ENCODE data around the gene HOXA11.

Gene HOXA11

DNA sequence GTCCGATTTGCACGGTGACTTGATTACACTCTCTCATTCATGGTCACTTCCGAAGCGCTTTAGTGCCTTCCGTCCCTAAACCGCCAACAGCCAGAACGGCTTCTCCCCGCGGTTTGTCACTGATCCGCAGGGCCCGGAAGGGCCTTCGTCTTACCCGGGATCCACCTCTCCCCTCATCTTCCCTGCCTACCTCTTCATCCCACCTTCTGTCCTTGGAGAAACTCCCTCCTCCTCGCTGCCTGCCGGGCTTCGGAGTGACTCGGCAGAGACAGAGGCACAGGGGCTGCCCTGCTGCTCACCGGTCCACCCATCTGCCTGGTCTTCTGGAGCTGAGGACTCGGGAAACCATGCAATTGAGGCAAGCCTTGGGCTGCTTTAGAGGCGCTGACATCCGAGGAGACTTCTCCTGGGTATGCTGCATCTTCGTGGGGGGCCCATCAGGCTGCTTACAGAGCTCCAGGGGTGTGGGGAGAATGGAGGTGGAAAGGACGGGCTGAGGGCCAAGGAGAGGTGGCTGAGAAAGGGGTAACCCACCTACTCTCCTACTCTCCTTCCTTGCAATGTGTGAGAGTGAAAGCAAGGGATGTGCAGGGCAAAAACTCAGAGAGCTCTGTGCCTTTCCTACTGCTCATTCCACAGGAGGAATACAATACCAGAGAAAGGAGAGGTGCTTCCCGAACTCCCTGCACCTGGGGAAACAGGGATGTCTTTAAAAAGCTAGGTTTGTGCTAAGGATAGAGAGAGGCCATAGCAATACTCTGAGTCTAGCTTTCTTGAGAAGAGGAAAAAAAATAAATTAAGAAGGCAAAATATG is 1.0 kb upstream of the HOXA11 start:
- no peak overlapping the region for H2BK15ac ChIP-seq (ENCODE audit: low read depth, poor library complexity, severe bottlenecking)
- peak overlapping the region in 1 of 2 experiments; percentile 81 for H3K23ac ChIP-seq (ENCODE audit: low read length in 2 of 2)
- 7% methylated on average over 23 of the region's 24 CpGs for WGBS
- no peak overlapping the region for H2BK120ac ChIP-seq (ENCODE audit: low read depth, low read length)
- H3K27me3 ChIP-seq (ENCODE audit: control insufficient read depth in 1 of 2, insufficient read depth in 1 of 2, low read length in 2 of 2) = peaks cover 9 to 30% of the 10 kb centered on the region in 2 experiments
- H4K8ac ChIP-seq (ENCODE audit: low read length) = no peak overlapping the region
- peaks cover 6 to 13% of the 10 kb centered on the region in 2 experiments for H3K36me3 ChIP-seq (ENCODE audit: control insufficient read depth in 1 of 2, insufficient read depth in 2 of 2, low read depth in 1 of 2, low read length in 2 of 2)
- H3K4ac ChIP-seq (ENCODE audit: low read depth in 1 of 2, low read length in 2 of 2) = no peak overlapping the region
- DNase-seq = peak; percentile 9
- H3K4me1 ChIP-seq (ENCODE audit: control insufficient read depth, insufficient read depth, low read depth, low read length) = peaks cover 18% of the 10 kb centered on the region
- peaks cover 3% of the 10 kb centered on the region for H3K79me1 ChIP-seq (replicated peaks; ENCODE audit: low read length, poor library complexity, severe bottlenecking)
- peak overlapping the region; percentile 45 for H2AK5ac ChIP-seq (ENCODE audit: low read length, severe bottlenecking)
- no peak overlapping the region for H2AFZ ChIP-seq (ENCODE audit: low read depth, low read length)
- H3K4me2 ChIP-seq (ENCODE audit: low read length, poor library complexity, severe bottlenecking) = peak overlapping the region; percentile 92
- H3K4me3 ChIP-seq (ENCODE audit: insufficient read depth in 1 of 2, low read depth in 1 of 2, low read length in 2 of 2) = peak overlapping the region; percentile 56 to 84
- no peak overlapping the region for H3K14ac ChIP-seq (ENCODE audit: low read length in 2 of 2)
- H2BK12ac ChIP-seq (ENCODE audit: low read length in 2 of 2) = no peak overlapping the region
- H3K27ac ChIP-seq (ENCODE audit: low read length, poor library complexity, severe bottlenecking) = peak overlapping the region; percentile 69
- peak overlapping the region; percentile 94 for H3K9ac ChIP-seq (ENCODE audit: low read length)
- no peak overlapping the region for H4K91ac ChIP-seq (ENCODE audit: low read length)
- no peaks in the 10 kb centered on the region for H3K9me3 ChIP-seq (ENCODE audit: control insufficient read depth, low read length)
- peak overlapping the region in 1 of 2 experiments; percentile 28 for H3K18ac ChIP-seq (ENCODE audit: low read depth in 1 of 2, low read length in 2 of 2)
- H2BK5ac ChIP-seq (ENCODE audit: low read depth, low read length, poor library complexity, severe bottlenecking) = peak overlapping the region; percentile 48

DNA sequence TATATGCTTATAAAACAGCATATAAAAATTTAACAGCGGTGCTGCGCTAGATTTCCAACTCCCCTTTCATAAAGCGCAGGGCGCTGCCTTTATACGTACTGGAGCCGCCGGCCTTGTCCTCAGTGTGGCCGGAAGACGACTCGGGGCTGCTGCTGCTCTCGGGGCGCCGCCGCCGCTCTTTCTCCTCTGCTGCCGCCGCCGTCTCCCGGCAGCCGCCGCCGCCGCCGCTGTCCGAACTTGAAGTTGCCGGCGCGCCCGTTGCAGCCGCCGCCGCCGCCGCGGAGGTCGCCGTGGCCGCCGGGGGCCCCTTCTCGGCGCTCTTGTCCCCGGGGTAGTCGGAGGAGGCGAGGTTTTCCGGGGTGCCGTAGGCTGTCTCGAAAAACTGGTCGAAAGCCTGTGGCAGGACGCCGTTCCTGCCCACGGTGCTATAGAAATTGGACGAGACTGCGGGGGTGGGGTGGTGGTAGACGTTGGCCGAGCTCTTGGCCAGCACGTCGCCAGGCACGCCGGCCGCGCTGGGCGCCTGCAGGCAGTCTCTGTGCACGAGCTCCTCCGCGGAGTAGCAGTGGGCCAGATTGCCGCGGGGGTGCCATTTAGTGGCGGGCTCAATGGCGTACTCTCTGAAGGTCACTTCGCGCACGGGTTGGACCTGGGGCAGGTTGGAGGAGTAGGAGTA is 557 bp downstream of the HOXA11 start:
- H3K4me1 ChIP-seq (ENCODE audit: control insufficient read depth, insufficient read depth, low read depth, low read length) = peaks cover 23% of the 10 kb centered on the region
- peak overlapping the region; percentile 74 for H2BK5ac ChIP-seq (ENCODE audit: low read depth, low read length, poor library complexity, severe bottlenecking)
- no peak overlapping the region for H2BK15ac ChIP-seq (ENCODE audit: low read depth, poor library complexity, severe bottlenecking)
- H3K18ac ChIP-seq (ENCODE audit: low read depth in 1 of 2, low read length in 2 of 2) = peak overlapping the region in 1 of 2 experiments; percentile 28
- H3K23ac ChIP-seq (ENCODE audit: low read length in 2 of 2) = no peak overlapping the region
- H2BK120ac ChIP-seq (ENCODE audit: low read depth, low read length) = no peak overlapping the region
- H4K91ac ChIP-seq (ENCODE audit: low read length) = no peak overlapping the region
- H4K8ac ChIP-seq (ENCODE audit: low read length) = peak overlapping the region; percentile 31
- no peak overlapping the region for H3K14ac ChIP-seq (ENCODE audit: low read length in 2 of 2)
- no peaks in the 10 kb centered on the region for H3K9me3 ChIP-seq (ENCODE audit: control insufficient read depth, low read length)
- DNase-seq = peak; percentile 55
- H3K27me3 ChIP-seq (ENCODE audit: control insufficient read depth in 1 of 2, insufficient read depth in 1 of 2, low read length in 2 of 2) = peaks cover 0 to 15% of the 10 kb centered on the region in 2 experiments
- no peak overlapping the region for H2AFZ ChIP-seq (ENCODE audit: low read depth, low read length)
- H3K9ac ChIP-seq (ENCODE audit: low read length) = peak overlapping the region; percentile 94
- WGBS = under 1% methylated on average over 55 of the region's 72 CpGs
- no peaks in the 10 kb centered on the region for H3K79me1 ChIP-seq (replicated peaks; ENCODE audit: low read length, poor library complexity, severe bottlenecking)
- peak overlapping the region; percentile 74 for H3K27ac ChIP-seq (ENCODE audit: low read length, poor library complexity, severe bottlenecking)
- no peak overlapping the region for H2BK12ac ChIP-seq (ENCODE audit: low read length in 2 of 2)
- peak overlapping the region; percentile 79 to 84 for H3K4me3 ChIP-seq (ENCODE audit: insufficient read depth in 1 of 2, low read depth in 1 of 2, low read length in 2 of 2)
- peak overlapping the region; percentile 60 for H3K4me2 ChIP-seq (ENCODE audit: low read length, poor library complexity, severe bottlenecking)
- no peak overlapping the region for H3K4ac ChIP-seq (ENCODE audit: low read depth in 1 of 2, low read length in 2 of 2)
- H2AK5ac ChIP-seq (ENCODE audit: low read length, severe bottlenecking) = no peak overlapping the region
- peaks cover 6 to 13% of the 10 kb centered on the region in 2 experiments for H3K36me3 ChIP-seq (ENCODE audit: control insufficient read depth in 1 of 2, insufficient read depth in 2 of 2, low read depth in 1 of 2, low read length in 2 of 2)

DNA sequence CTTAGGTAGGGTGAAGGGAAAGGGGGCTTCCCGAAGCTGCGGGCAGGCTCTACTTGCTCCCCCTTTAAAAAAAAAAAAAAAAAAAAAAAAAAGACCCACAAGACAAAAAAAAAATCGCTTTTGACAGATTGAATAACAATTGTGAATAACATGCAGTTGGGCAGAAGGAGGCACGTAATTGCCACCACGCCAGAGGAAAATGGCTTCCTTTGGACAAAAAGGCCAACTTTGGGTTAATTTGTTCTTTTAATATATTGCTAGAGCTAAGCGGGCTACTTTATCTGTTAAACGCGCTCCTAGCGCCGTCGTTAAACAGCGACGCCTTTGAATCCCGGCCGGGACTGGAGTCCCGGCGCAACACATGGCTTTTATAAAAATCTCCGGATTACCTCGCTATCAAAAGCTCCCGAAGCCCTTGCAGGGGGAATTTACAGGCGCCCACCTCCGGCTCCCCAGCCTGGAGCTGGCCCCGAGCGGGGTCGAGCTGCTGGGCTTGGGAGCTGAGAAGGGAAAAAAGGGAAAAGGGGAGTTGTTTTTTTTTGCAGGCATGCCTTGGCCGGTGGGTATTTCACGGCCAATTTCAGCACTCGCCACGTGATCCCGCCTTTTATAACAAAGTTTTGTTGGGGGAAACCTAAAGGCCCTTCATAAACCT is 1.2 kb downstream of the HOXA11 start:
- Histone ChIP-seq H3K9me3 (ENCODE audit: control insufficient read depth, low read length) (no peaks in the 10 kb centered on the region), H3K4me3 (ENCODE audit: insufficient read depth in 1 of 2, low read depth in 1 of 2, low read length in 2 of 2) (peak overlapping the region; percentile 79 to 84), H2BK15ac (ENCODE audit: low read depth, poor library complexity, severe bottlenecking) (no peak overlapping the region), H3K79me1 (replicated peaks; ENCODE audit: low read length, poor library complexity, severe bottlenecking) (no peaks in the 10 kb centered on the region), H3K27me3 (ENCODE audit: control insufficient read depth in 1 of 2, insufficient read depth in 1 of 2, low read length in 2 of 2) (peaks cover 0 to 8% of the 10 kb centered on the region in 2 experiments), H2AFZ (ENCODE audit: low read depth, low read length) (no peak overlapping the region), H3K23ac (ENCODE audit: low read length in 2 of 2) (no peak overlapping the region), H3K4me2 (ENCODE audit: low read length, poor library complexity, severe bottlenecking) (peak overlapping the region; percentile 88), H2BK5ac (ENCODE audit: low read depth, low read length, poor library complexity, severe bottlenecking) (peak overlapping the region; percentile 75), H2BK12ac (ENCODE audit: low read length in 2 of 2) (peak overlapping the region in 1 of 2 experiments; percentile 78), H4K8ac (ENCODE audit: low read length) (peak overlapping the region; percentile 46), H3K4me1 (ENCODE audit: control insufficient read depth, insufficient read depth, low read depth, low read length) (peaks cover 18% of the 10 kb centered on the region), H3K27ac (ENCODE audit: low read length, poor library complexity, severe bottlenecking) (peak overlapping the region; percentile 70), H3K36me3 (ENCODE audit: control insufficient read depth in 1 of 2, insufficient read depth in 2 of 2, low read depth in 1 of 2, low read length in 2 of 2) (peaks cover 6 to 13% of the 10 kb centered on the region in 2 experiments), H4K91ac (ENCODE audit: low read length) (no peak overlapping the region), H3K14ac (ENCODE audit: low read length in 2 of 2) (no peak overlapping the region), H3K18ac (ENCODE audit: low read depth in 1 of 2, low read length in 2 of 2) (no peak overlapping the region), H3K9ac (ENCODE audit: low read length) (peak overlapping the region; percentile 94), H2AK5ac (ENCODE audit: low read length, severe bottlenecking) (no peak overlapping the region), H2BK120ac (ENCODE audit: low read depth, low read length) (peak overlapping the region; percentile 43), H3K4ac (ENCODE audit: low read depth in 1 of 2, low read length in 2 of 2) (no peak overlapping the region)
- DNase-seq = peak; percentile 55
- under 1% methylated on average over 28 of the region's 30 CpGs for WGBS
